C4-2B (cell line): Measurements from ENCODE around the gene ACP1.

Experiments used
- H3K27ac ChIP-seq: fragments of 450-650 bp; 2 replicates; pipeline ENCODE4 v1.5.1; 2017
- ZFX ChIP-seq: fragments of 450-650 bp; IDR thresholded peaks from 2 replicates; pipeline ENCODE4 v1.6.1; 2017
- TF ChIP-seq, protein P1 (sequence below): fragments of 450-650 bp; conservative IDR thresholded peaks from 2 replicates; pipeline ENCODE4 v1.5.1; 2017; ENCODE audit warnings: mild to moderate bottlenecking

The ACP1 gene

DNA sequence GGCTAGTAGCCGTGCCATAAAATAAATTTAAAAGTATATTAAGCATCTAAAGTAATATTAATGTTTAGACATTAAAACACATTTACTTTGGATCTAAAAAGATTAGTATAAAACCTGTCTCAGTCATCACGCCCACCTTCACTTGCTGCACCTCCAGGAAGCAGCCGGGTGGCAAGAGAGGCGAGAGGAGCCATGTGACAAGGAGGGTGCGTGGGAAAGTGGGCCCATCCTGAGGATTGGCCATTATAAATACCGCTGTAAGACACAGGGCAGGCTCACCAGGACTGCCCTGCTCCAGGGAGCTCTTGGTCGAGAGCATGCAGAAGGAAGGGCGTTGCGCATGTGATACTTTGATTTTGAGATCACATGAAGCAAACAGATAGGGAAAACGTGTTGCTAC lies 57.6 kb downstream of the ACP1 start:
- TF ChIP-seq, protein P1, sequence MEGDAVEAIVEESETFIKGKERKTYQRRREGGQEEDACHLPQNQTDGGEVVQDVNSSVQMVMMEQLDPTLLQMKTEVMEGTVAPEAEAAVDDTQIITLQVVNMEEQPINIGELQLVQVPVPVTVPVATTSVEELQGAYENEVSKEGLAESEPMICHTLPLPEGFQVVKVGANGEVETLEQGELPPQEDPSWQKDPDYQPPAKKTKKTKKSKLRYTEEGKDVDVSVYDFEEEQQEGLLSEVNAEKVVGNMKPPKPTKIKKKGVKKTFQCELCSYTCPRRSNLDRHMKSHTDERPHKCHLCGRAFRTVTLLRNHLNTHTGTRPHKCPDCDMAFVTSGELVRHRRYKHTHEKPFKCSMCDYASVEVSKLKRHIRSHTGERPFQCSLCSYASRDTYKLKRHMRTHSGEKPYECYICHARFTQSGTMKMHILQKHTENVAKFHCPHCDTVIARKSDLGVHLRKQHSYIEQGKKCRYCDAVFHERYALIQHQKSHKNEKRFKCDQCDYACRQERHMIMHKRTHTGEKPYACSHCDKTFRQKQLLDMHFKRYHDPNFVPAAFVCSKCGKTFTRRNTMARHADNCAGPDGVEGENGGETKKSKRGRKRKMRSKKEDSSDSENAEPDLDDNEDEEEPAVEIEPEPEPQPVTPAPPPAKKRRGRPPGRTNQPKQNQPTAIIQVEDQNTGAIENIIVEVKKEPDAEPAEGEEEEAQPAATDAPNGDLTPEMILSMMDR: no peak
- TF ChIP-seq ZFX: no peak
- H3K27ac ChIP-seq: no peak overlapping the region

GRCh38 chr2:323035-323434 lies 58.3 kb downstream of the ACP1 start:
- no peak for TF ChIP-seq ZFX
- TF ChIP-seq, protein P1: no peak
- no peak overlapping the region for H3K27ac ChIP-seq
